ENCODE data around the gene RPS18.
"Not testable (repeated sequence)": the region's sequence is repeated elsewhere in the genome, so short reads cannot be mapped to it uniquely, and the experiment has no call there.

Gene RPS18
- total RNA-seq = 843 reads per million, percentile 99 among the genes with 10 or more reads in this experiment

GRCh38 chr6:33271468-33272274 lies at the start of gene RPS18, which contains the start of gene VPS52:
TSS of gene RPS18 (plus strand) at chr6:33272075. CDS start at chr6:33272120, 45 bp downstream.
TSS of gene VPS52 (minus strand) at chr6:33271876. CDS start at chr6:33271675, 201 bp downstream.
- DNase-seq = peak; percentile 89

- DNase-seq = not testable (repeated sequence)
These were observed 45.3 kb upstream of the RPS18 start for GRCh38 chr6:33226503-33227120.

GRCh38 chr6:33235221-33235634 lies 36.6 kb upstream of the RPS18 start:
- DNase-seq = no peak

DNA sequence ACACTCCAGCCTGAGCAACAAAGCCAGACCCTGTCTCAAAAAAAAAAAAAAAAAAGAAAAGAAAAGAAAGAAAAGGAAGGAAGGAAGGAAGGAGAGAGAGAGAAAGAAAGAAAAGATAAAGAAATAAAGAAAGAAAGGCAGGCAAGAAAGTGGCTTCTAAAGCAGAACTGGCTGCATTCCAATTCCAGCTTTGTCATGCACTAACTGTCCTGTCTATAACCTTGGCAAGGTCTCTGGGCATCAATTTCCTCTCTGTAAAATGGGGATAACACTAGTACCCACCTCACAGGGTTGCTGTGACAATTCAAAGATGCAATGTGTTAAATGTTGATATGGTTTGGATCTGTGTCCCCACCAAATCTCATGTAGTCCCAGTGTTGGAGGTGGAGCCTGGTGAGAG lies 35.5 kb upstream of the RPS18 start:
- no peak for DNase-seq

GRCh38 chr6:33236852-33237251 lies 35.0 kb upstream of the RPS18 start:
- DNase-seq = no peak

- no peak for DNase-seq
These were observed 34.1 kb upstream of the RPS18 start for GRCh38 chr6:33237741-33238140.

DNA sequence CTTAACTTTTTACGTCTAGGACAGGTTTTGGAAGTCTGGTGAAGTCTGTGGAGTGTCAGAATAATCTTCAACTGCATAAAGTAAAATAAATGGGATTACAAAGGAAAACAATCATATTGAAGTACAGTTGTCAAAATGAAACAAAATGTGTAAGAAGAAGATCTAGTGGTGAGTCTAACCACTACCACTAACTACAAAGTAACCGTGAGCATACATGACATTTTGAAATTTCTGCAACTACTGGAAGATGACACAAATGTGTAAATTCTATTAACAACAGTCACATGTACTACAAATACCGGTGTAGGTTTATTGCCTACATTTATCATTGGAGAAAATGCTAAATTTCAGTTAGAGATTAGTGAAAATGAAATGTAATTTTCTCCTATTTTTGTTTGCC lies 29.9 kb upstream of the RPS18 start:
- DNase-seq = no peak

DNA sequence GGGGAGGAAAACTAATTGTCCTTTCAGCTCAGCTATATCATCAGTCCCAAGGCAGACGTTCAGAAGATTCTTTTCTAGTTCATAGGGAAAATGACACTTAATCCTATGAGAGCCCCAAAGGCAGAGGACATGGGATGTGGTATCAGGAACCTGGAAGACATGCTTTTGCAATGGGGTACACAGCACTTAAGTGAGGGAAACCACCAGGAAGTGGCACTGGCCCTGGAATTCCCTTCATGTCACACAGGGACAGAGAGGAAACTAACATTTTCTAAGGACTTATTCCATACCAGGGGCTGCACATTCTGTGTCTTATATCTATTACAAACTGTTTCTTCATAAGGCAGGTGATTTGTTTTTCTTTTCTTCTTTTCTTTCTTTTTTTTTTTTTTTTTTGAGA lies 28.4 kb upstream of the RPS18 start:
- DNase-seq = no peak

- DNase-seq = peak; percentile 88
These were observed 23.8 kb upstream of the RPS18 start for GRCh38 chr6:33247977-33248642.

GRCh38 chr6:33248643-33248931 lies 23.3 kb upstream of the RPS18 start:
- no peak for DNase-seq

DNA sequence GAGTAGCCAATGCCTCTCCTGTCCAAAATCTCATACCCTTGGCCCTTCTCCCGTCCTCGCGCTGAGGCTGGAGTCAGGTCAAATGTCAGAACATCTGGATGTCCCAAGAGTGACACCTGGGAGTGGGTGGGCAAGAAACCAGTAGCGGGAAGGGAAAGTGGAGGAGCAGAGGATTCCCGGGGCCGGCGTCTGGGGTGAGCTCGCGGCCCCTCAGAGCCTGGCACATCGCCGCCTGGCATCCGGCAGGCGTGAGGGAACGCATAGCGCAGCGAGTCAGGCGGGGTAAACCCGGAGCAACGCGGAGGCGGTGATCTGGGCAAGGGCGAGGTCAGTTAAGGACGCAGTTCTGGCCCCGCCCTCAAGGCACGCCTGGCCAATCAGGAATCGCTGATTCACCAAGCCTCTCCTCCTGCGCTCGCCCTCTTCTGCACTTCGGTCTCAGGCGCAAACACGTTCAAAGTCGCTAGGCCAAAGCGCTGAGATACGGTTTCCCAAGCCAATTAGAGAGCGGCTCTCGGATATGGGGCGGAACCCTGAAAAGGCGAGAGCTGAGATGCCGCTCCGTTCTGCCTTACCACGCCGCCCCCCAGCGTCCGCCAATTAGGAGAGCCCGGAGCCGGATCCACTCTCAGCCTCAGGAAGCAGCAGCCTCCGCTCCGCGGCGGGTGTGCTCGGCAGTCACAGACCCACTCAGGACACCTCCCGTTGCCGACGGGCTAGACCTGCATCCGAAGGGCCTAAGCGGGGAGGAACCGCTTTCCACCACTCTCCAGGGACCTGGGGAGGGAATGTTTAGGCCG lies 22.7 kb upstream of the RPS18 start:
- DNase-seq = peak; percentile 95

GRCh38 chr6:33249732-33250630 lies 21.9 kb upstream of the RPS18 start:
- DNase-seq = no peak

DNA sequence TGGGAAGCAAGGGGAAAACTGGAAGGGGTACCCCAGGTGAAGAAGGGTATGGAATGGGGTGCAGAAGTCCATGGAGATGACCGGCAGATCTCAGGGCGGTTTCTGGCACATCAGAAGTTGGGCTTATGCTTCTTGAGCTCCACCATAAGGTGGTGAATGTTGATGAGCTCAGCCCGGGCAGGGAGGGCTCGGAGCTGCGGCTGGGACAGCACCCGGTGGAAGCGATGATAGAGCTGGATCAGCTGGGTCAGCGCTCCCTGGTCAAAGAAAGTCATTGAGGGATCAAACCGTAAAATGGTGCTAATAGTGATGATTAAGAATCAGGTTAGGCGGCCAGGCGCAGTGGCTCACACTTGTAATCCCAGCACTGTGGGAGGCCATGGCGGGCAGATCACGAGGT lies 21.1 kb upstream of the RPS18 start:
- no peak for DNase-seq

GRCh38 chr6:33251395-33252012 lies 20.4 kb upstream of the RPS18 start:
- DNase-seq = no peak

GRCh38 chr6:33252759-33253158 lies 19.1 kb upstream of the RPS18 start:
- no peak for DNase-seq

- no peak for DNase-seq
These were observed 17.3 kb upstream of the RPS18 start for GRCh38 chr6:33254591-33254990.

DNA sequence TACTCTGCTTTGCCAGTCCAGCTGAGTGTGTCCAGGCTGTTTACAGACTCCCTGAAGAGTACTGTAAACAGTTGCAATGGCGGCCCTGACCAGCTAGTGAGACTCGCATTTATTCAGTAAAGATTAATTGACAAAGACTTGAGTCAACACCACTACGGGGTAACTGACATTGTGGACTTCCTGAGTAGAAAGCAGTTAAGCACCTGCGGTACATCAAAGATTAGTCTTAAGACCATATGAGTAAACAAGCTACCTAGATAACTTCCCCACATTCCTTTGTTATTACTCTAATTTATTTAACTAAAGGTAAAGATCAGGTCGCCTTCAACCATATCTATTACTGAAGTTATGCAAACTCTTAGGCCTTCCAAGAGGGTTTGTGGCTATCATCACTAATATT lies 12.8 kb upstream of the RPS18 start:
- no peak for DNase-seq

DNA sequence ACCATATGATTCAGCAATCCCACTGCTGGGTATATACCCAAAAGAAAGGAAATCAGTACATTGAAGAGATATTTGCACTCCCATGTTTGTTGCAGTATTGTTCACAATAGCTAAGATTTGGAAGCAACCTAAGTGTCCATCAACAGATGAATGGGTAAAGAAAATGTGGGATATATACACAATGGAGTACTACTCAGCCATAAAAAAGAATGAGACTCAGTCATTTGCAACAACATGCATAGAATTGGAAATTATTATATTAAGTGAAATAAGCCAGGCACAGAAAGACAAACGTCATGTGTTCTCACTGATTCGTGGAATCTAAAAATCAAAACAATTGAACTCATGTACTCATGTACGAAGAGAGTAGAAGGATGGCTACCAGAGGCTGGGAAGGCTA lies 9.4 kb upstream of the RPS18 start:
- not testable (repeated sequence) for DNase-seq

- DNase-seq = no peak
These were observed 7.9 kb upstream of the RPS18 start for GRCh38 chr6:33264015-33264414.

DNA sequence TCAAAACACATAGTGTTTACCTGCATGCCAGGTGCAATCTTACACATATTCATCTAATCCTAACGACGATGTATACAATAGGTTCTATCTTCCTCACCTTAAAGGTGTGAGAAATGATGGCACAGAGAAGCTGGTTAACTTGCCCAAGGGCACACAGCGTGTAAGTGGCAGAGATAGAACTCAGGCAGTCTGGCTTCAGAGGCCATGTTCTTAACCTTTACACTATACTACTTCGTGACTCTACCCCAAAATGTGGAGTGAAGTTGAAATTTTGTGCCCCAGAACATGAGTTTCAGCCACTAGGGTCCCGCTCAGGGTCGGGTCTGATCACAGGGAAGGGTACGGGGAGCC lies 783 bp upstream of the RPS18 start:
- DNase-seq = no peak

GRCh38 chr6:33272275-33273128 lies 627 bp downstream of the RPS18 start:
- DNase-seq = no peak
